Stimulated activated CD8-positive, alpha-beta memory T cell treated with anti-CD3 and anti-CD28 coated beads, Interleukin-15, amount 100 ng/mL, for 1 hour (primary cell): Measurements from ENCODE around the gene SLIT1.

Experiments used
- DNase-seq: peaks from one replicate; pipeline ENCODE4 v3.0.0-alpha.2; 2020; ENCODE audit warnings: low read depth

The SLIT1 gene

DNA sequence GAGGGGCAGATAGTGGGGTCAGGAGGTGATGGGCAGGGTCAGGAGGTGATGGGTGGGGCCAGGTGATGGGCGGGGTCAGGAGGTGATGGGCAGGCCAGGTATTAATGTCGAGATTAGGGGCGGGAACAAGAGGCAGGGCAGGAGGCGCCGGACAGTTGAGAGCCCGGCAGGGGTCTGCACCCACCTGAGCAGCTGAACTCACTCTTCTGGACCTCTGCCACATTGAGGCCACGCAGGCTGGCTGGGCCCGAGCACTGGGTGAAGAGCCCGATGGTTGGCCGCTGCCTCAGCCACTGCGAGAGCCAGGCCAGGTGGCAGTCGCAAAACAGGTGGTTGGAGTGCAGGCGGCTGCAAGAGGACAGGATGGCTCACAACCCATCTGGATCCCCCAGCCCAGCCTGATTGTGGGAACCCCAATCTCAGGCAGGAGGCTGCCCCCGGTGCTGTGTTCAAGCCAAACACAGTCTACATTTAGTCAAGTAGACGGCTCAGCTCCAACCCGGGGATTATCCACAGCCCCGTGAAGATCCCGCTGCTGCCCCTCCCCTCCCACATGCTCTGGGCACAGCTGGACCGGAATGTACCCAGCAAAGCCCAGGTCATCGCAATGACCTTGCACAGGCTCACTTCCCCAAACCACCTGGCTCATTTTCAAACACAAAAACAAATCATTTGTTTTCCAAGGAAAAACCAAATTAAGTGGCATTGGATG is 122.3 kb downstream of the SLIT1 start:
- DNase-seq, result no peak

DNA sequence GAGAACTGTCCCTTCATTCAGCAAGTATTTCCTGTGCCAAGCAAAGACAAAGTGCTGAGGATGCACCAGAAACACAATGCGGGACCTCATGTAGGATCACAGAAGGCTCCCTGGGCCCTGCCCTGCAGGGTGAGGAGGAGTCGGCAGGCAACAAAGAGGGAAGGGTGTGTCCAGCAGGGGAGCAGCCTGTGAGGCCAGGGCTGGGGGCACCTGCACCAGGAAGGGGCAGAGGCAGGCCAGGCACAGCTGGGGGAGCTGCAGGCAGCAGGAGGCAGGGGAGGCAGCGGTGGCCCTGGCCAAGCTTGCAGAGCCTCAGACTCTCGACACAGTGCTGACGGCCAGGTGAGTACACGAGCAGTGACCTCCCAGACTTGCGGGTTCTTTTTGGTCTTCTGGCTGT is 123.3 kb downstream of the SLIT1 start:
- DNase-seq, result no peak

- no peak for DNase-seq
These were observed 123.7 kb downstream of the SLIT1 start for GRCh38 chr10:97062046-97062445.

DNA sequence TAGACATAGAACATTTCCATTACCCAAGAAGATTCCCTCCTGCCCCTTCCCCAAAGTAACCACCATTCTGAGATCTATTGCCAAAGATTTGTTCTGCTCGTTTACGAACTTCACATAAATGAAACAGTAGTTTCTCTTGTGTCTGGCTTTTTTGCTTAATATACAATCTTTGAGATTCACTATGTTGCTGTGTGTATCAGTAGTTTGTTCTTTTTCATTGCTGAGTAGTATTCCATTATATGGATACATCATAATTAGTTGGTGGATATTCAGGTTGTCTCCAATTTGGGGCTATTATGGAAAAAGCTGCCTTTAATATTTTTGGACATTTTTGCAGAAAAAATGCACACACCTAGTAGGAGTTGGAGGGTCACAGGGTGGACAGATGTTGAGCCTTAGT is 124.3 kb downstream of the SLIT1 start:
- DNase-seq, result no peak

DNA sequence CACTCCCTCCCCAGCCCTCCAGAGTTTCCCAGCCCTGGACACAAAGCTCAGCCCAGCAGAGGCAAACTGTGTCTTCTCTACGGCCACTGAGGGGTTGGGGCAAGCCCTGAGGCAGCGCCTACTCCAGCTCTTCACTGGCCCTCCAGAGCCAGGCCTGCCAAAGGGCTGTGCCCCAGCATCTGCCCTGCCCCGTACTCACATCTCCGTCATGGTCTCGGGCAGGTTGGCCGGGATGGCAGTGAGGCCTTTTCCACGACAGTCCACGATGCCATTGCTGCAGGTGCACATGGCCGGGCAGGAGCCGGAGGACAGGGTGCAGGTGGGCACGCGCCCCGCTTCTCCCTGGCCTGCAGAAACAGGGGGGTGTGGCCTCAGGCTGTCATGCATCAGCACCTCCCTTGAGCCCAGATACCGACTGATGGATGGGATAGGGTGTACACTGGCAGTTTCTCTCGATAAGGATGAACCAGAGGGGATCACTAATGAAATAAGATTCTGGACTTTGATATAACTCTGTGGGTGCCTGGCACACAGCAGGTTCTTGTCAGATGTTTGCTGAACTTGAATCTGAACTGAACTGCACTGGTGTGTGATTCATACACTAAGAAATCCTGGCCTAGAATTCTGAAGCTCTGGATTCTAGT is 125.2 kb downstream of the SLIT1 start:
- no peak for DNase-seq

DNA sequence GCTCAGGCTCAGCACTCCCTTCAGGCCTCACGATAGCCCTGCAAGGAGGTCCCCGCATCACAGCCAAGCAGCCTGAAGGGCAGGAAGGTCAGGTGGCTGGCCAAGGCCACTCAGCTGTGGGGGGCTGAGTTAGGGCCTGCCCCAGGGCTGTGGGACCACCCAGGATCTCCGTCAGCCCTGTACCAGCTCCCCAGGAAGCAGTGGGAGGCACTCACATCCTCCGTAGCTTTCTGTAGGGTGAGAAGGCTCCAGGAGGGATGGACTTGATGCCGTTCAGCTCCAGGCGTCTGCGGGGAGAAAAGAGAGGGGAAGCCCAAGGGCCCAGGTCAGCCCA is 125.9 kb downstream of the SLIT1 start:
- DNase-seq, result no peak

DNA sequence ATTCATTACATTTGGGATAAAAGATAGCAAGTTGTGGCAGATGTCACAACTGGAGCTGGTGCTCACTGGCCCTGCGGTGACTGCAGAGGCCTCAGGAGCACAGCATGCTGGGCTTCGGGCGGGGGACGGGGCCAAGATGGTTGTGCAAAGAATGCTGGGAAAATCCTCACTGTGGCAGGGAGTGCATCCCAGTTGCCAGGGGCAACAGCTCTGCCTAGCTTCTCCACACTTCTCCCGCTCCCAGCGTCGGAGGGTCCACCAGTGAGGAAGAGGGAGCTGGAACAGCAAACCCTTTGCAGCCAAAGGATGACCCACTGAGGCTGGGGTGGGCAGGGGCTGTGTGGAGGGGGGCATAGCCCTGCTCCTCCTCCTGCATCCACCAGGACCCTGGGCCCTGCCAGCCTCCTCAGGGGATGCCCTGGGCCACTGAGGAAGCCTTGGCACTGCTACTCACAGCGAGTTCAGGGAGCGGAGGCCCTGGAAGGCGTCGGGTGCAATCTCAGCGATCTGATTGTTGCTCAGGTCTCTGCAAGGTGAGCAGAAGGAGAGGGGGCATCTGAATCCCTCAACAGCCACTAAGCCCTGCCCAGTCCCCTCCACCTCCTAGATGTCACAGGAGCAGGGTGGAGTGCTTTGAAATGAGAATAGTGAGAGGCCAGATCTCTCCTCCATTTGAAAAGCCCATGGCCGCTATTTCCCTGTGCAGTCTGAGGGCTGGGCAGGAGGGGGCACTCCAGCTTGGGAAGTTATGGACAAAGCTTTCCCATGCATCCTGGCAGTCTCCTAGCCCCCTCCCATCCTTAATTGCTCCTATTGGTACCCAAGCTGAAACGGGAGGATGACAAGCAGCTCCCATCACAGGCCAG is 126.5 kb downstream of the SLIT1 start:
- no peak for DNase-seq

- DNase-seq, result no peak
These were observed 127.2 kb downstream of the SLIT1 start for GRCh38 chr10:97058521-97058920.

DNA sequence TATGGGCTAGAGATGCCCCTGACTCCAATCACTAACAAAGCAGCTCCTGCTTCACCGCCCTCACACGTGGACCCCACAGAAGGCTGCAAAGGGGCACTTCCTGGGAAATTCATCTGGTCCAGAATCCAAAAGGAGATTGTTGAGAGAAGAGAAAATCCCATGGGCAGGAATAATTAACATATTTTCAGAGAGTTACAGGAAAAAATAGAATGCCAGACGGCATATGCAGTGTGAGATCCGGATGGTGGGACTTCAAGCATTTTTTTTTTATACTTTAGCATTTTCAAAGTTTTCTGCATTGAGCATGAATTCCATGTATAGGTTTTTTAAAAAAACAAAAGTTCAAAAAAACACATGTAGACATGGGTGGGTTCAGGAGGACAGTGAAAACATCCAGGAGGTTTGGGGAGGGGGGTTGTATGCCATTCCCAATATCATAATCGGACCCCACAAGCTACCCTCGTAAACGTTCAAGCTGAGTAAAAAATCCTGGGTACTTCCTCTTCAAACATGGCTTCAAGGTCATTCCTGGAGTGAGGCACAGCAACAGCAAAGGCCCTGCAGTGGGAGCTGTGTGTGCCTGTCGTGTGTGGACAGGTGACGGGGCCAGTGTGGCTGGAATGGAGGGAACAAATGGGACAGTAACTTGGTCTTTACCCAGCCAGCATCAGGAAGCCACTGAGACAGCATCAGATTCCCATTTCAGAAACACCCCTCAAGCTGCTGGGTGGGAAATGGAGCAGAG is 128.1 kb downstream of the SLIT1 start:
- DNase-seq, result no peak

GRCh38 chr10:97056003-97056630 is 129.6 kb downstream of the SLIT1 start:
- no peak for DNase-seq

DNA sequence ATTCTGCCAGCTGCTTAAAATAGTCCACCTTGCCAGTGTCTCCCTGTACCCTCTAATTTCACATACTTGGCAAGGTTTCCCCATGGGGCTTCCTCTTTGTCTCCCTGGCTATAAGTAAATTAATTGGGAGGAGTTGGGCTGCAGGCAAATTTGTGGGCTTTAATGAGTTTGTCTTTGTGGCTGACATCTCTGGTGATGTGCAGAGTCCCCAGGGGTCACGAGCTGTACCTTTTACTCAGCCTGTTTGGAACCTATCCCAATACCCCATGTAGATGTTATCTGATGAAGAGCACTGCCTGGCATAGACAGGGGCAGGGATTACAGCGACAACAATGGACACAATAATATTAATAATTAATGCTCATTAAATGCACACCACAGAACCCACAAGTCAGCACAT is 132.5 kb downstream of the SLIT1 start:
- DNase-seq, result no peak

DNA sequence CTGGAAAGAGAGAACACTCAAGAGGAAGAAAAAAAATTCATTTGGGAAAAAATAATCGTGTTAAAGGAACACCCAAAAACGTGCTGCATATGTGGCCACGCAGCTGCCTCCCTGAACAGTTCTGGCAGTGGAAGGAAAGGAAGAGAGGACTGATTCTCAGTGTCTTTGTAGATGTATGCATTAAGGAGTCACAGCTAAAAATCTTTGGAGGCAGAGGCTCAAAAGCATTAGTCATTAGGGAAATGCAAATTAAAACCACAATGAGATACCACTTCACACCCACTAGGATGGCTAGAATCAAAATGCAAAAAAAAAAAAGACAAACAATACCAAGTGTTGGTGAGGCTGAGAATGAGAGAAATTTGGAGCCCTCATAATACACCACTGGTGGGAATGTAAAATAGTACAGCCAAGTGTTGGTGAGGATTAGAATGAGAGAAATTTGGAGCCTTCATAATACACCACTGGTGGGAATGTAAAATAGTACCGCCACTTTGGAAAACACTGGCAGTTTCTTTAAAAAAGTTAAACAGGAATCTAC is 134.7 kb downstream of the SLIT1 start:
- no peak for DNase-seq

DNA sequence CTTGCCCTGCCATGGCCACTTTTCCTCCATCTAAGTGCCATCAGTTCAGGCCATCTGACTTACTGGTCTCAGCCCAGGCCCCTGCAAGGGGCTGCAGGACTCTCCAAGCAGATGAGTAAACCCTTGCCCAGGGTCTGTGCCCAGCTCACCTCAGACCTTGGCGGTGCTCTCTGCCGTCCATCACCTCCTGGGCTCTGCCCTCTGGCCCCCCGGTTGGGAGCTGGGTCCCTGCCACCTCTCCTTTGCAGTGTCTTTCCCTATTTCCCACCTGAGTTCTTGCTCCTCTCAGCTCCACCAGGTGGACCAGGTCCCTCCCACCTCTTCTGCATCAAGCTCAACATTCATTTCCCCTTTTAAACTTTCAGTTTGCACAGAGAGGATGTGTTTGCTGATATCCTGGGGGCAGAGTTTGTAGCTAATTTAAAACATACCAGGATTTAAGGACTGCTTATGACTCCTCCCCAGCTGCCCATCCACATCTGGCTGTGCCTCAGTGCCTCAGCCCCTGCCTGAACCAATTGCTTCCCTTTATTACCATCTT is 135.5 kb downstream of the SLIT1 start:
- DNase-seq, result no peak

DNA sequence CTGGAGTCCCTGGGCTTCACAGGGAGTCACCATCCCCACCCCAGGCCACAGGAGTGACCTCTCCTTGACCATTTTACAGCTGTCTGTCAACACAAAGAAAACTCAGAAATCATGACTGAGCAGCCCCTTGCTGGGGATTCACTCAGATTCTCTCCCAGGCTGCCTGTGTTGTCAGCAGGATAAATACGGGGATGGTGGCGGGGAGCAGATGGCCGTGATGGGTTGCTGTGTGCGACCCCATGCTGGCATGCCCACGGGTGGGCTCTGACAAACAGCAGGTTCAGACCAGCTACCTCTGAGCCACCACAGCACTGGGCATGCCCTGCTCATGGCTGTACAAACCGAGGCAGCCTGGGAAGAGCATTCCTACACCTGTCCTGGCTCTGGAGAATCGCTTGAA is 136.1 kb downstream of the SLIT1 start:
- DNase-seq, result no peak

DNA sequence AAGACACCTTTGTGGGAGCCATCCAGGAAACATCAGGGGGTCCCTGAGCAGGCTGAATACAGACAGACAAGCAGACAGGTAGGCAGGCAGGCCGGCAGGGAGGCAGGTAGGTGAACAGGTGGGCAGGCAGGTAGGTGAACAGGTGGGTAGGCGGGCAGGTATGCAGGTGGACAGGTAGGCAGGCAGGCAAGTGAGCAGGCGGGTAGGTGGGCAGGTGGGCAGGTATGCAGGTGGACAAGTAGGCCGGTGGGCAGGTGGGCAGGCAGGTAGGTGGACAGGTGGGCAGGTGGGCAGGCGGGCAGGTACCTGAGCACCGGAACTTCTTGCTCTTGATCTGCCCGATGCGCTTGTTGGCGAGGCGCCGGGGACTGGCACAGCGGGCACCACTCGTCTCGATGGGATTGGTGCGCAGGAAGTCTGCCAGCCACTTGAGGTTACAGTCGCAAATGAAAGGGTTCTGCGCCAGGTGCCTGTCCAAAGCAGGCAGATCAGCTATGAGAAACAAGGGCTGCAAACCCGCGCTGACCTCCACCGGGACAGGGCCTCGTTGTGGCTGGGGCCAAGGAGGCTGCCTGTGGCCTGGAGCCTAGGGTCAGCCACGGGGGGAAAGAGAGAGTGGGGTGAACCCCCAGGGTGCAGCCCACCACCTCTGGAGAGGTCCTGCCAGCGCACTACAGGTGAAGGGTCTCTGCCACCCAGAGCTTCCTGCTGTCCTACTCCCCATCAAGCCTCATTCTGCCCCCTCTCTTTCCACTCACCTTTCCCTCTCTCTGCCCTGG is 136.9 kb downstream of the SLIT1 start:
- DNase-seq, result no peak

GRCh38 chr10:97047788-97048187 is 138.0 kb downstream of the SLIT1 start:
- no peak for DNase-seq

DNA sequence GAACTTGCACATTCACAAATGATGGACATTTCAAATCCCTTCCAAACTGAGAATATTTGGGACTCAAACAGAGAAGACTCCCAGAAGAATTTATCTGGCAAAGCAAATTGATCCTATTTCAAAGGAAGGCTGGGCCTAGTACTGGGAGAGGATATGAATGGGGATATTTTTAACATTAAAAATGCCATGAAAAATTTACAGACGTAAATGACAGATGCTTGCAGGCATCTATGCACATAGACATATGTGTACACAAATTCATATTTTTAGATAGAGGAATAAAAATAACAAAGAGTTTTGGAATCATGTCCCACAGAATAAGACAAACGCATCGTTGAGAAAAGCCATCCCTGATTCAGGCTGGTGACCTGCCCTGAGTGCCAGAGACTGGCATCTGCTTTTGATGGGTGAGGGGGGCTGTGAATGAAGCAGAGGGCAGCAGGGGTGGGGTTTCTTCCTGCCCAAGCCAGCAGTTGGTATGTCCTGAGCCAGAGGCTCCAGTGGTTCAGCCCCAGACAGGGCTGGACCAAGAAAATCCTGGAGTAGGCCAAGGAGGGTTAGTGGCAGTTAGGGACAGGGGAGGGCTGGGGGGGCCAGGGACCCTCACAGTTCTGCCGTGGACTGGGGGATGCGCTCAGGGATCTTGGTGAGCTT is 138.5 kb downstream of the SLIT1 start:
- DNase-seq, result no peak

GRCh38 chr10:97046456-97047082 is 139.2 kb downstream of the SLIT1 start:
- DNase-seq, result no peak

- DNase-seq, result no peak
These were observed 142.2 kb downstream of the SLIT1 start for GRCh38 chr10:97043563-97043855.
